Measurements from ENCODE around the gene TASOR2. TPM values are rescaled to one million over a fixed set of nuclear protein-coding genes. Genes with fewer than 3 reads are reported as not detected.

The TASOR2 gene
- total and polyA plus RNA-seq, 11 donors, result 9.6 to 47.2 (median 32.9) TPM

DNA sequence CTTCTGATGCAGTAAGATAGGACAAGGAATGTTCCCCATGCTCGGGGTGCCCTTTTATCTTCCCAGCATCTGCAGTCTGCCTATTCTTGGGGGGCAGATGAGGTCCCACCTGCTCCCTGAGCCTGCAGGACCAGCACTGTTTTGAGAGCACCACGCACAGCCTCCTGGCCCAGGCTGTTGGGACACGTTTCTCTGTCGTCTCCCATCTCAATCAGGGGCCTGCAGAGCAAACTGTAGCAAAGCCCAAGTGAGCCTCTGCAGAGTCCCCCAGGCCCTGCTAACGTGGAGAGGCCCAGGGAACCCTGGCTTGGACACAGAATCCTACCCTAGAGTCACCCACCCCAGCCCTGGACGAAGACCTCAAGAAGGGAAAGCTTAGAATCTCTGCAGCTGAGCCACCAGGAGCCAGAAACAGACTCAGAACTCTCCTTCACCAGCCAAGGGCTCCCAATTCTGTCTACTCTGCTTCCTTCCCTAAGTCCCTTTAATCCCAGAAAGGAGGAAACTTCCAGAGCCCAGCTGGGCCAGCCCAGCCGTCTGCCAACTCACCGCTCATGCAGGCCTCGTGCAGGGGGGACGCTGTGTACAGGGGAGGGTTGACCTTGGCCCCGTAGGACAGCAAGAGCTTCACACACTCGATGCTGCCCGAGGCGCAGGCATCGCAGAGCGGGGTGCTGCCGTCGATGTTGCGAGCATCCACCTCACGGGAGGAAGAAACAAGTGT lies 33.8 kb upstream of the TASOR2 start:
- Histone ChIP-seq H3K4me1 (peaks cover 0 to 21% (median 7%) of the 10 kb centered on the region in 12 donors), H3K4me3 (no peak overlapping the region), H3K27ac (peak overlapping the region in 2 of 12 donors; percentile 24 to 30), H3K27me3 (no peaks in the 10 kb centered on the region), H3K9me3 (no peaks in the 10 kb centered on the region), H3K36me3 (peaks cover 0 to 36% (median 15%) of the 10 kb centered on the region in 9 donors)
- intact Hi-C loops (cut with DNase I), result no loop called here
- DNase-seq (peak in 1 of 5 donors; percentile 14), ATAC-seq (no peak)
- 88 to 95% (median 91%) methylated on average over 20 of the region's 20 CpGs for WGBS, 4 donors
- TF ChIP-seq, protein P1, sequence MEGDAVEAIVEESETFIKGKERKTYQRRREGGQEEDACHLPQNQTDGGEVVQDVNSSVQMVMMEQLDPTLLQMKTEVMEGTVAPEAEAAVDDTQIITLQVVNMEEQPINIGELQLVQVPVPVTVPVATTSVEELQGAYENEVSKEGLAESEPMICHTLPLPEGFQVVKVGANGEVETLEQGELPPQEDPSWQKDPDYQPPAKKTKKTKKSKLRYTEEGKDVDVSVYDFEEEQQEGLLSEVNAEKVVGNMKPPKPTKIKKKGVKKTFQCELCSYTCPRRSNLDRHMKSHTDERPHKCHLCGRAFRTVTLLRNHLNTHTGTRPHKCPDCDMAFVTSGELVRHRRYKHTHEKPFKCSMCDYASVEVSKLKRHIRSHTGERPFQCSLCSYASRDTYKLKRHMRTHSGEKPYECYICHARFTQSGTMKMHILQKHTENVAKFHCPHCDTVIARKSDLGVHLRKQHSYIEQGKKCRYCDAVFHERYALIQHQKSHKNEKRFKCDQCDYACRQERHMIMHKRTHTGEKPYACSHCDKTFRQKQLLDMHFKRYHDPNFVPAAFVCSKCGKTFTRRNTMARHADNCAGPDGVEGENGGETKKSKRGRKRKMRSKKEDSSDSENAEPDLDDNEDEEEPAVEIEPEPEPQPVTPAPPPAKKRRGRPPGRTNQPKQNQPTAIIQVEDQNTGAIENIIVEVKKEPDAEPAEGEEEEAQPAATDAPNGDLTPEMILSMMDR (IDR thresholded peaks at IDR 0.05), result no peak
- no peak for TF ChIP-seq POLR2A (IDR thresholded peaks at IDR 0.05)

DNA sequence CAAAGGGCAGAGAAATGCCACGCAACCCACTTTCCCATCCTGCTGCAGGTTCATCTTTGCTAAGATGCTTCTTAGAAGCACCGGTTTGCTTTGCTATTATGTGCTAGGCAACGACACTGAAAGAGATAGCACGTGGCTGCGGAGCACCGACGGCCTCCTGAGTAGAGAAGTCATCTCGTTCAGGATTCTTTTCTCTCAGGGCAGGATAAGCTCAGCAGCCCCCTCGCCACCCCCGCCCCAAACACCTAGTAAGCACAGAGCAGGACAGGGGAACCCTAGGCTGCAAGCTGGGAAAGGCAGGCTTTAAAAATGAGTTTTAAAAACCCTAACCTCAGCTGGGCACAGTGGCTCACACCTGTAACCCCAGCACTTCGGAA lies 33.3 kb upstream of the TASOR2 start:
- Histone ChIP-seq H3K27ac (peak overlapping the region in 3 of 12 donors; percentile 24 to 54 (median 30)), H3K9me3 (no peaks in the 10 kb centered on the region), H3K36me3 (peaks cover 0 to 36% (median 15%) of the 10 kb centered on the region in 9 donors), H3K27me3 (no peaks in the 10 kb centered on the region), H3K4me3 (no peak overlapping the region), H3K4me1 (peaks cover 0 to 15% (median 3%) of the 10 kb centered on the region in 12 donors)
- TF ChIP-seq, protein P1 (IDR thresholded peaks at IDR 0.05), result no peak
- no peak for TF ChIP-seq POLR2A (IDR thresholded peaks at IDR 0.05)
- peak in 1 of 5 donors; percentile 7 for DNase-seq
- intact Hi-C loops (cut with DNase I), result no loop called here
- 88 to 96% (median 92%) methylated on average over 11 of the region's 11 CpGs for WGBS, 4 donors
- no peak for ATAC-seq

DNA sequence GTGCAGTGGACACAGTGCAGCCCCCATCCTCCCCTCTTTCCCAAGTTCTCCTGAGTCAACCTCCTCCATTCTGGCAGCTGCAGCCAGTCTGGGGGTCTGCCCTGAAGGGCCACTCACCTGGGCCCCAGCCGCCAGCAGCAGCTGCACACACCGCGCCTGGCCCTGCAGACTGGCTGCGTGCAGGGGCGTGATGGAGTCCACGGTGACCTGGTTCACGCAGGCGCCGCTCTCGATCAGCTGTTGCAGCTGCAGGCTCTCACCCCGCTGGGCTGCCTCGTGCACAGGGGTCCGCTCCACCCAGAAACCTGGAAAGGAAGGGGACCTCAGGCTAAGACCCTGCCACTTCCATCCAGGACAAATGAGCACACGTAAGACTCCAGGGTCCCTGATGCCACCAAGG lies 31.9 kb upstream of the TASOR2 start:
- TF ChIP-seq, protein P1 (IDR thresholded peaks at IDR 0.05), result no peak
- TF ChIP-seq POLR2A (IDR thresholded peaks at IDR 0.05), result no peak
- DNase-seq, result peak in 1 of 5 donors; percentile 10
- Histone ChIP-seq H3K27ac (peak overlapping the region in 6 of 12 donors; percentile 1 to 59 (median 29)), H3K9me3 (no peaks in the 10 kb centered on the region), H3K27me3 (no peaks in the 10 kb centered on the region), H3K36me3 (peaks cover 0 to 32% (median 12%) of the 10 kb centered on the region in 9 donors), H3K4me1 (peaks cover 0 to 7% (median 0%) of the 10 kb centered on the region in 12 donors), H3K4me3 (no peak overlapping the region)
- WGBS, 4 donors, result 95 to 99% (median 98%) methylated on average over 11 to 14 of the region's 14 CpGs
- intact Hi-C loops (cut with DNase I), result no loop called here
- ATAC-seq, result peak in 1 of 4 donors; percentile 9

DNA sequence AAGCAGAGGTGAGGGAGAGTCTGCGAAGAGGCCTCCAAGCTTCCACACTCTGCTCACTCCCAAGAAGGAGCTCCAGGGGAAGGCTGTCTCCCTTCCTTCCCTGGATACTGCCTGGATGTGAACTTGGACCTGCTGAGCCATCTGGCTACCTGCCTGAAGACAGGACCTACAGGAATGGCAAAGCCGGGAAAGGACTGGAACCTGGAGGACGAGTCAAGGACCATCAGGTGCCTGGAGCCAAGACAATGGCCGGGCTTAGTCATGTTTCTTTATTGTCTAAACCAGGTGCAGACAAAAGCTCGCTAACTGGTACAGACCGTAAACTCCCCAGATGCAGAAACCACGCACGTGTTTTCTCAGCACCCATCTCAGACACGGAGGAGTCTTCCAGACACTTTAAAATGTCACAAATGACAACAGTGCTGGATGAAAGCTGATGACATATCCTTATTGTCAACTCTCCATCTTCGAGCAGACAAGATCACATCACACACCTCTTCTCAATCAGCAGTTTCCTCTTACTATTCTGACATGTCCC lies 30.4 kb upstream of the TASOR2 start:
- Histone ChIP-seq H3K4me1 (peaks cover 0 to 7% (median 0%) of the 10 kb centered on the region in 12 donors), H3K27me3 (no peaks in the 10 kb centered on the region), H3K27ac (no peak overlapping the region), H3K9me3 (no peaks in the 10 kb centered on the region), H3K4me3 (no peak overlapping the region), H3K36me3 (peaks cover 0 to 23% (median 10%) of the 10 kb centered on the region in 9 donors)
- WGBS, 4 donors, result 77 to 89% (median 85%) methylated on average over 10 of the region's 10 CpGs
- intact Hi-C loops (cut with DNase I), result no loop called here
- no peak for TF ChIP-seq POLR2A (IDR thresholded peaks at IDR 0.05)
- TF ChIP-seq, protein P1 (IDR thresholded peaks at IDR 0.05), result no peak
- DNase-seq, result no peak
- ATAC-seq, result no peak
